DOHH2 (cell line): Measurements from ENCODE around the gene CYP2D6.

ENCODE experiments used
- EZH2phosphoT487 ChIP-seq: fragments of 200-600 bp; sonication (generic); IDR thresholded peaks from 2 replicates; pipeline ENCODE4 v1.6.1; 2017; ENCODE audit warnings: borderline replicate concordance, mild to moderate bottlenecking, antibody characterized with exemption, low read length, moderate library complexity, mixed read lengths
- TF ChIP-seq, protein P1 (sequence below): fragments of 200-600 bp; sonication (generic); IDR thresholded peaks from one replicate; pipeline ENCODE4 v1.5.1; 2014; ENCODE audit warnings: antibody characterized with exemption, mild to moderate bottlenecking, low read depth, low read length; ENCODE audit not compliant: poor library complexity, severe bottlenecking

DNA sequence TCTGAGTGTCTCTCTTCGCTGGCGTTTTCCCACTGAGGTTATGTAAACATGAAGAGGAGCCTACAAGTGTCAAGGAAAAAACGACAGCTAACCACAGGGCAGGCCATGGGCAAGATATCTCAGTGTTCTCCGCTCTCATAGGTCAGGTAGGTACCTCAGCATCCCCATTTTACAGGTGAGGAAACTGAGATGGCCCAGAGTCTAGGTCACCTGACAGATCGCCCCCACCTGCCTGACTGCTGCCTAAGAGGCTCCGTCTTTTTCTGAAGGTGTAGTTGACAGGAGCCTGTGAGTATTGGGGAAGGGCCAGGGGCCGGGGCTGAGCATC, 39.2 kb downstream of the CYP2D6 start:
- TF ChIP-seq, protein P1, sequence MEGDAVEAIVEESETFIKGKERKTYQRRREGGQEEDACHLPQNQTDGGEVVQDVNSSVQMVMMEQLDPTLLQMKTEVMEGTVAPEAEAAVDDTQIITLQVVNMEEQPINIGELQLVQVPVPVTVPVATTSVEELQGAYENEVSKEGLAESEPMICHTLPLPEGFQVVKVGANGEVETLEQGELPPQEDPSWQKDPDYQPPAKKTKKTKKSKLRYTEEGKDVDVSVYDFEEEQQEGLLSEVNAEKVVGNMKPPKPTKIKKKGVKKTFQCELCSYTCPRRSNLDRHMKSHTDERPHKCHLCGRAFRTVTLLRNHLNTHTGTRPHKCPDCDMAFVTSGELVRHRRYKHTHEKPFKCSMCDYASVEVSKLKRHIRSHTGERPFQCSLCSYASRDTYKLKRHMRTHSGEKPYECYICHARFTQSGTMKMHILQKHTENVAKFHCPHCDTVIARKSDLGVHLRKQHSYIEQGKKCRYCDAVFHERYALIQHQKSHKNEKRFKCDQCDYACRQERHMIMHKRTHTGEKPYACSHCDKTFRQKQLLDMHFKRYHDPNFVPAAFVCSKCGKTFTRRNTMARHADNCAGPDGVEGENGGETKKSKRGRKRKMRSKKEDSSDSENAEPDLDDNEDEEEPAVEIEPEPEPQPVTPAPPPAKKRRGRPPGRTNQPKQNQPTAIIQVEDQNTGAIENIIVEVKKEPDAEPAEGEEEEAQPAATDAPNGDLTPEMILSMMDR: no peak
- TF ChIP-seq EZH2phosphoT487: no peak
